Karpas-422 (cell line): Measurements from ENCODE around the gene SF3B1. TPM values are rescaled to one million over a fixed set of nuclear protein-coding genes. Genes with fewer than 3 reads are reported as not detected.

Source experiments
- DNase-seq: peaks from one replicate; pipeline ENCODE4 v3.0.0-alpha.2; 2015
- H2AFZ ChIP-seq: fragments of 200-600 bp; sonication (generic); 2 replicates; pipeline ENCODE4 v1.6.1; 2014; ENCODE audit warnings: antibody characterized with exemption, low read length, mixed read lengths
- H3K27ac ChIP-seq: fragments of 200-600 bp; sonication (generic); 2 replicates; pipeline ENCODE4 v1.5.1; 2014; ENCODE audit warnings: mild to moderate bottlenecking, low read length, moderate library complexity
- H3K27me3 ChIP-seq: fragments of 200-600 bp; sonication (generic); 2 replicates; pipeline ENCODE4 v1.6.1; 2014; ENCODE audit warnings: low read length, mixed read lengths
- H3K36me3 ChIP-seq: fragments of 200-600 bp; sonication (generic); 2 replicates; pipeline ENCODE4 v1.6.1; 2014; ENCODE audit warnings: low read length, mixed read lengths; ENCODE audit not compliant: insufficient read depth
- H3K4me1 ChIP-seq: fragments of 200-600 bp; sonication (generic); 2 replicates; pipeline ENCODE4 v1.6.1; 2014; ENCODE audit warnings: mild to moderate bottlenecking, low read length, mixed read lengths
- H3K4me2 ChIP-seq: fragments of 200-600 bp; sonication (generic); 2 replicates; pipeline ENCODE4 v1.6.1; 2014; ENCODE audit warnings: low read length, low read depth, mild to moderate bottlenecking; ENCODE audit not compliant: poor library complexity, severe bottlenecking
- H3K4me3 ChIP-seq: fragments of 200-600 bp; sonication (generic); 2 replicates; pipeline ENCODE4 v1.5.1; 2014; ENCODE audit warnings: mild to moderate bottlenecking, antibody characterized with exemption, low read length, mixed read lengths
- H3K79me2 ChIP-seq: fragments of 200-600 bp; sonication (generic); 2 replicates; pipeline ENCODE4 v1.6.1; 2014; ENCODE audit warnings: mild to moderate bottlenecking, low read length, mixed read lengths
- H3K9ac ChIP-seq: fragments of 200-600 bp; sonication (generic); 2 replicates; pipeline ENCODE4 v1.6.0; 2014; ENCODE audit warnings: low read length
- H3K9me2 ChIP-seq: fragments of 200-600 bp; sonication (generic), shearing (Covaris generic); replicated peaks from 2 replicates; pipeline ENCODE4 v1.6.0; 2014; ENCODE audit warnings: mild to moderate bottlenecking, low read length, moderate library complexity; ENCODE audit not compliant: insufficient read depth
- H3K9me3 ChIP-seq: fragments of 300-700, 200-600 bp; sonication (generic); 2 replicates; pipeline ENCODE4 v1.6.1; 2014; ENCODE audit warnings: low read length, mixed read lengths
- H4K20me1 ChIP-seq: fragments of 200-600 bp; sonication (generic); 2 replicates; pipeline ENCODE4 v1.6.1; 2014; ENCODE audit warnings: mild to moderate bottlenecking, antibody characterized with exemption, low read length, low read depth; ENCODE audit not compliant: insufficient read depth
- total RNA-seq: library from RNA; depleted of rRNA; stranded (reverse); fragments of >200 nt; shearing (Covaris generic); gene quantifications from 2 replicates; pipeline ENCODE4 v1.2.3, GENCODE V29; 2014; ENCODE audit warnings: low replicate concordance

SF3B1 gene
- total RNA-seq, 1 experiment from 2014 or later = 304 TPM

DNA sequence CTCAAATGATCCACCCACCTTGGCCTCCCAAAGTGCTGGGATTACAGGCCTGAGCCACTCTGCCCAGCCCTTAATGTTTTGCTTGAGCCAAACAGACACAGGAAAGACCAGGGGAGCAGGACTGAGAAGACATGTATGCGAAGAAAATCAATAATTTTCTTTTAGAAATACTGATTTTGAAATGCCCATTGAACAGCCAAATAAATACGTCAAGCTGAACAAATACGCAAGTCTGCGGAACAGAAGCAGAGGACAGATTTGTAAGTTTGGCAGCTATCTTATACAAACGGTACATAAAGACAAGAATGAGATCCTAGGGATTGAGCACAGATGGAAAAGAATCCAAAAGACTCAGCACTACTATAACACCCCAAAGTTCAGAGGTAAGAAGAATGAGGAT lies 20.8 kb downstream of the SF3B1 start:
- H3K27ac ChIP-seq = no peak overlapping the region
- H2AFZ ChIP-seq = no peak overlapping the region
- H3K9ac ChIP-seq = no peak overlapping the region
- H3K9me3 ChIP-seq = no peaks in the 10 kb centered on the region
- no peaks in the 10 kb centered on the region for H3K4me1 ChIP-seq
- no peak for DNase-seq
- H3K27me3 ChIP-seq = no peaks in the 10 kb centered on the region
- H4K20me1 ChIP-seq = 0 out of 2 replicates have a peak, but pooled peaks cover 5% of the 10 kb centered on the region
- no peak overlapping the region for H3K4me2 ChIP-seq
- peaks cover 62% of the 10 kb centered on the region for H3K36me3 ChIP-seq
- H3K79me2 ChIP-seq = peaks cover 46% of the 10 kb centered on the region
- H3K9me2 ChIP-seq = no peaks in the 10 kb centered on the region
- no peak overlapping the region for H3K4me3 ChIP-seq

DNA sequence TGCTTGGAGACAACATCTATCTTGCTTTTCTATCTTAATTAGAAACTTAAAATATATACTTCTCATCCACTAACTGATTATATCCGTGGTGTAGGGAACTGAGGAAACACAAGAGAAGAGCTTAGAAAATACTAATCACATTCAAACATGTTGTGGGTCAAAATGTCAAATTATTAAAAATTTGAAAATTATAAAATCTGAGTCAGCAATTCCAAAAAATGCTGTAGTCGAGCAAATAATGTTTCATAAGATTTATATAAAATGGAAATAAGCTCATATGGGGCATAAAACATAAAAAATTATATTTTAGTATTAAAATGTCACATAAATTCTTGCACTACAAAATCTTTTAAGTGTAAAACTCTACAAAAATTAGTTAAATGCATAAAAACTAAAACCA lies 29.2 kb downstream of the SF3B1 start:
- Histone ChIP-seq H2AFZ (no peak overlapping the region), H3K79me2 (peaks cover 24% of the 10 kb centered on the region), H3K27me3 (no peaks in the 10 kb centered on the region), H4K20me1 (0 out of 2 replicates have a peak, but pooled peaks cover 13% of the 10 kb centered on the region), H3K36me3 (peaks cover 78% of the 10 kb centered on the region; the same call in 1 of the 2 replicates), H3K4me3 (no peak overlapping the region), H3K9me2 (no peaks in the 10 kb centered on the region), H3K4me1 (no peaks in the 10 kb centered on the region), H3K9me3 (no peaks in the 10 kb centered on the region), H3K27ac (no peak overlapping the region), H3K9ac (no peak overlapping the region), H3K4me2 (no peak overlapping the region)
- no peak for DNase-seq

DNA sequence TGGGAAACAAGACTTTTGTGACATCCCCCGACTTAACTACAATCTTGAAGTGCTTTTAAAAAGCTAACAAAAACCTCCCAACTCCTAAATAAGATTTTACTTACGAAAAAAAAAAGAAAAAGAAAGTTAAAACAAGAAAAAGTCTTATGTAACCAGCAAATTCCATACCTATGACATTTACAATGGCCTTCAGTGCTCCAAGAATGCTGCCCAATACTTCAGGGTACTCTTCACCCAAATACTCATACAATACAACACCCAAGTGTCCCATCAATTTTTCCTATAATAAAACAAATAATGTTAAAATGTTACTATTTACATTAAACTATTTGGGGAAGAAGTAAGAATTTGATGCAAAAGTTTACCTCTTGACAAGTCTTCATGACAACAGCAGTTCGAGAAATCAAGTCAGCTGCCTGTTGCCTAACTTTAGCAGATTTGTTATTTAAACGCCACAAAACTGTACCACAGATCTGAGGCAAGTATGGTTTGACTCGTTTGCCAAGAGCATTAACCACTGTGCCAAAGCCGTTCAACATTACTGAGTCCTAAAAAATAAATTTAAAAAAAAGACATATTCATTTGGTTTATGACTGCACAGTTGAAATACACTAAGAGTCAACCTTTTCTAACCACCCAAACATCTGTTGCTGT lies 34.8 kb downstream of the SF3B1 start:
- no peak for DNase-seq
- no peaks in the 10 kb centered on the region for H3K4me1 ChIP-seq
- no peak overlapping the region for H2AFZ ChIP-seq
- no peaks in the 10 kb centered on the region for H3K9me3 ChIP-seq
- no peak overlapping the region for H3K4me2 ChIP-seq
- H3K79me2 ChIP-seq = peaks cover 8% of the 10 kb centered on the region; the same call in 1 of the 2 replicates
- H3K27me3 ChIP-seq = no peaks in the 10 kb centered on the region
- H3K4me3 ChIP-seq = no peak overlapping the region
- H3K27ac ChIP-seq = no peak overlapping the region
- H4K20me1 ChIP-seq = peaks cover 6% of the 10 kb centered on the region; the same call in 1 of the 2 replicates
- H3K36me3 ChIP-seq = peaks cover 97% of the 10 kb centered on the region
- H3K9me2 ChIP-seq = no peaks in the 10 kb centered on the region
- no peak overlapping the region for H3K9ac ChIP-seq

DNA sequence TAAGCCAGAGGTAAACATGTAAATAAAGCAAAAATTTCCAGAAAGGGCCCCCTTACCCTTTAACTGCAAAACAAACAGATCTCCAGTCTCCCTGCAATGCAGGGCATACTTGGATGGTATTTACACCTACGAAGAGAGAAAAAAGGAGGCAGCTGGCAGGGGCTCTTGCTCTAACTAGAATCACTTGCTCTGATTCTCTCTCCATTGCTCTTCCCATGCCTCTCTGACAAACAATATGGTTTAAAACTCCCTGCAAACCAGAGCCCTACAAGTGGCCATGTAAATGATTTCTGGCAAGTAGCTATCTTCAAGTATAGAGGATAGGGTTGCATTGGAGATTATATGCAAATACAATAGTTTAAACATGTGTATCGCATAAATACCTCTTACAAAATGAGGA lies 35.9 kb downstream of the SF3B1 start:
- peaks cover 8% of the 10 kb centered on the region; the same call in 1 of the 2 replicates for H3K79me2 ChIP-seq
- no peak overlapping the region for H2AFZ ChIP-seq
- no peaks in the 10 kb centered on the region for H3K27me3 ChIP-seq
- peaks cover 97% of the 10 kb centered on the region for H3K36me3 ChIP-seq
- H3K9me2 ChIP-seq = no peaks in the 10 kb centered on the region
- H3K9ac ChIP-seq = no peak overlapping the region
- H4K20me1 ChIP-seq = peaks cover 6% of the 10 kb centered on the region; the same call in 1 of the 2 replicates
- no peaks in the 10 kb centered on the region for H3K9me3 ChIP-seq
- no peaks in the 10 kb centered on the region for H3K4me1 ChIP-seq
- H3K4me2 ChIP-seq = no peak overlapping the region
- DNase-seq = no peak
- H3K27ac ChIP-seq = no peak overlapping the region
- H3K4me3 ChIP-seq = no peak overlapping the region

DNA sequence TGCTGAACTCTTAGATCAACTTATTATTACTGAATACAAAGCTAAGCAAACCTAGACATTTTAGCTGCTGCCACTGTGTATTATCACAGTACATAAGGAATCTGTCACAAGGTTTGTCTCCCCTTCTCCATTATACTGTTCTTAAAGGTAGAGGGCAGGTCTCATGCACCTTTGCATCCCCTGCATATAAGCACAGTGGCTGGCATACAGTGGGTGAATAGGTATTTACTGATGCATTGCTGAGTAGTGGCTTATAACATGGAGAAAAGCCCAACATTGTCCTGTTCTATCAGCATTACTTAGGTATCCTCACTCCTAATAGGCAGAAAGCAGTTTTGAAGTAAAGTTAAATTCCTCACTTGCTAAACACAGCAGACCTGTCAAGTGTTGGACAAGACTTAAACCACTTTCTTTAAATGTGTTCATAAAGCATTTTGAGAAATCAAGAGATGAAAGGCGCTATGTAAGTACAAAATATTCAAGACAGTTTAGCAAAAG lies 43.6 kb downstream of the SF3B1 start:
- Histone ChIP-seq H2AFZ (no peak overlapping the region), H3K36me3 (peaks cover 40% of the 10 kb centered on the region), H3K27ac (no peak overlapping the region), H3K79me2 (no peaks in the 10 kb centered on the region), H4K20me1 (no peaks in the 10 kb centered on the region), H3K9me3 (no peaks in the 10 kb centered on the region), H3K27me3 (no peaks in the 10 kb centered on the region), H3K9ac (no peak overlapping the region), H3K4me3 (no peak overlapping the region), H3K4me1 (no peaks in the 10 kb centered on the region), H3K4me2 (no peak overlapping the region), H3K9me2 (no peaks in the 10 kb centered on the region)
- DNase-seq = no peak

DNA sequence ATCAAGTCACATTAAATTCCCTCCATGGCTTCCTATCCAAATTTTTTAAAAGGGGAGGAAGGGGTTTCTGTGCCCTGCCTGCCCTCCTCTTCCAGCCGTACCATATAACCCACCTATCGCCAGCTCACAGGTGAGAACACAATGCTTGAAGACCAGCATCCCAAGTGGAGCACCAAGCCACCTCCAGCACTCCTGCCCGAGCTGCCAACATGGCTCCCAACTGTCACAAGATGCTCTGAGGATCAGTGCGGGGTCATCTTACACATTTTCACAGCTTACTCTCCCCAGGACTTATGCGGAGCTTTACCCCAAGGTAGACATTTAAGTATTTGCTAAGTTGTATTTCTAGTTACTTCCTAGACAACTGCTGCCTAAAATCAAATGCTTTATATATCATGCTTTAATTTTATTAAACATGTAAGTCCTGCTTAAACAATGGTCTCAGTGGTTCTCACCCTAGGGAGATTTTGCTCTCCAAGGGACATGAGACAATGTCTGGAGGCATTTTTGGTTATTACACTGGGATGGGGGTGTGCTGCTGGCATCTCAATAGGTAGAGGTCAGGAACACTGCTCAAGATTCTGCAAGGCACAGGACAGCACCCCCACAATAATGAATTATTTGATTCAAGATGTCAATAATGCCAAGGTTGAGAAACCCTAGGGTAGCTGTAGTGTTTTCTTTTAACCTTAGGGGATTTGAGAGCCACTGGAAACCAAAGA lies 45.8 kb downstream of the SF3B1 start:
- no peak for DNase-seq
- no peak overlapping the region for H3K9ac ChIP-seq
- no peaks in the 10 kb centered on the region for H3K79me2 ChIP-seq
- H3K4me2 ChIP-seq = no peak overlapping the region
- no peak overlapping the region for H2AFZ ChIP-seq
- no peaks in the 10 kb centered on the region for H4K20me1 ChIP-seq
- no peaks in the 10 kb centered on the region for H3K4me1 ChIP-seq
- H3K9me3 ChIP-seq = no peaks in the 10 kb centered on the region
- H3K27ac ChIP-seq = no peak overlapping the region
- H3K27me3 ChIP-seq = no peaks in the 10 kb centered on the region
- H3K36me3 ChIP-seq = peaks cover 19% of the 10 kb centered on the region
- no peaks in the 10 kb centered on the region for H3K9me2 ChIP-seq
- H3K4me3 ChIP-seq = no peak overlapping the region

DNA sequence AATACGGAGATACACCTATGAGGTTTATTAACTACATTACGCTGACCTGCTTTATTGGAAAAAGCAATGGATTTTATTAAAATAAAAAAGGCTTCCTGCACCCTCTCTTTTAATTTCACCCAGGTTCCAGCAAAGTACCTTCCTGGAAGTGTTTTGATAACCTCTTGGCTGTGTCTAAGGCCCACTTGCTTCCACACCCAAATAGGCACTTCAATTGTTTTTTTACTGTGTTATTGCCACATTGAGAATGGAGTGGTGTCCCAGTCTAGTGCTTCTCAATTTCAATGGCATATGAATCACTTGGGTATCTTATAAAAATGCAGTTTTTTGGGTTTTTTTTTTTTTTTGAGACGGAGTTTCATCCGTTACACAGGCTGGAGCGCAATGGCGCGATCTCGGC lies 47.6 kb downstream of the SF3B1 start:
- H3K9me2 ChIP-seq = no peaks in the 10 kb centered on the region
- no peak overlapping the region for H3K27ac ChIP-seq
- H3K27me3 ChIP-seq = no peaks in the 10 kb centered on the region
- no peaks in the 10 kb centered on the region for H3K79me2 ChIP-seq
- no peak overlapping the region for H2AFZ ChIP-seq
- H3K4me3 ChIP-seq = no peak overlapping the region
- no peak for DNase-seq
- H4K20me1 ChIP-seq = no peaks in the 10 kb centered on the region
- H3K36me3 ChIP-seq = peaks cover 10% of the 10 kb centered on the region
- H3K4me1 ChIP-seq = no peaks in the 10 kb centered on the region
- no peak overlapping the region for H3K9ac ChIP-seq
- no peak overlapping the region for H3K4me2 ChIP-seq
- H3K9me3 ChIP-seq = no peaks in the 10 kb centered on the region

DNA sequence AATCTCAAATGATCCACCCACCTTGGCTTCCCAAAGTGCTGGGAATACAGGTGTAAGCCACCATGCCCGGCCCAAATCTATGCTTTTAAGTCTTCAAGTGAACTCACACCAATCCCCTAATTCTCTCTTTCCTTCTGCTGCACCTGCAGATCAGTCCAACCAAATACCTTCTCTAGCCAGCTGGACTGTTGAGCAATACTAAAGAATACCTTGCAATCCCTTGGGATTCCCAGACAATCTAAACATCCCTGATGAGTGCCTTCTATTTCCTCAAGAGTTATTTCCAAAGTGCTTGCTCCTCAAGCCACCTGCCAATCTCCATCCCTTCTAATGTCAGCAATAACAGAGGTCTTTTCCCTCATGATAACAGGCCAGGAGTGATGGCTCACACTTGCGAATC lies 48.6 kb downstream of the SF3B1 start:
- no peaks in the 10 kb centered on the region for H3K27me3 ChIP-seq
- H3K36me3 ChIP-seq = peaks cover under 1% of the 10 kb centered on the region; the same call in 1 of the 2 replicates
- no peak overlapping the region for H3K4me3 ChIP-seq
- no peaks in the 10 kb centered on the region for H3K9me3 ChIP-seq
- no peak overlapping the region for H3K9ac ChIP-seq
- H3K9me2 ChIP-seq = no peaks in the 10 kb centered on the region
- H2AFZ ChIP-seq = no peak overlapping the region
- no peaks in the 10 kb centered on the region for H4K20me1 ChIP-seq
- H3K79me2 ChIP-seq = no peaks in the 10 kb centered on the region
- no peak overlapping the region for H3K27ac ChIP-seq
- no peak for DNase-seq
- H3K4me2 ChIP-seq = no peak overlapping the region
- no peaks in the 10 kb centered on the region for H3K4me1 ChIP-seq
